ENCODE data around the gene FAM193A.
"Not testable (repeated sequence)": the region's sequence is repeated elsewhere in the genome, so short reads cannot be mapped to it uniquely, and the experiment has no call there.

The FAM193A gene

GRCh38 chr4:2733001-2733843, 196.8 kb downstream of the FAM193A start:
- no peak for DNase-seq

- no peak for DNase-seq
Measured at GRCh38 chr4:2733844-2734574, 197.6 kb downstream of the FAM193A start.

- no peak for DNase-seq
Measured at GRCh38 chr4:2734612-2735011, 198.2 kb downstream of the FAM193A start.

GRCh38 chr4:2735869-2736268, 199.4 kb downstream of the FAM193A start:
- DNase-seq = no peak

DNA sequence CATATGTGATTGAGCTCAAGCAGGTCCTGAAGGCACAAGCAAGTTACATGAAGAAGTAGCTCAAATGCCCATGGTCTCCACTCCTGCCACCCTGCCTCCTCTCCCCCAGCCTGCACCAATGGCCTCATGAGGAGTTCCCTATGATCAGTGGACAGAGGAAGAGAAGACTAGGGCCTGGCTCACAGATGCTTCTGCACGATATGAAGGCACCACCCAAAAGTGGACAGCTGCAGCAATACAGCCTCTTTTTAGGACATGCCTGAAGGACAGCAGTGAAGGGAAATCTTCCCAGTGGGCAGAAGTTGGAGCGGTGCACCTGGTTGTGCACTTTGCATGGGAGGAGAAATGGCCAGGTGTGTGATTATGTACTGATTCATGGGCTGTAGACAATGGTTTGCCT, 201.8 kb downstream of the FAM193A start:
- not testable (repeated sequence) for DNase-seq

DNA sequence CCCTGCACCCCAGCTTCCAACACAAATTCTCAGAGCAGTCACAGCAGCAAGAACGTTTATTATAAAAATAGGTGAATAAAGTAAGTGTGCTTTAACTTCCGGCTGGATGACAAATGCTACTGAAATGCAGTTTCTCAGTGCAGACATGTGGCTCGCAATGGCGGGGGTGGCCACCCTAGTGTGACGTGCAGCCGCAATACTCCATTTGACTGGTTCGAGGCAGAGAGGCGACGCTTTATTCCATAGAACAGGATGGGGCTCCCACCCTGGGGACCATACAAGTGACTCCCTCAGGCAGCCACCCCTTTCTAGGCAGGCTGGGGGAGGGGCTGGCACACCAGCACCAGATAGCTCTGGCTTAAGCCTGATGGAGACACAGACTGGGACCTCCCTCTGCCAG, 205.2 kb downstream of the FAM193A start:
- DNase-seq = no peak

DNA sequence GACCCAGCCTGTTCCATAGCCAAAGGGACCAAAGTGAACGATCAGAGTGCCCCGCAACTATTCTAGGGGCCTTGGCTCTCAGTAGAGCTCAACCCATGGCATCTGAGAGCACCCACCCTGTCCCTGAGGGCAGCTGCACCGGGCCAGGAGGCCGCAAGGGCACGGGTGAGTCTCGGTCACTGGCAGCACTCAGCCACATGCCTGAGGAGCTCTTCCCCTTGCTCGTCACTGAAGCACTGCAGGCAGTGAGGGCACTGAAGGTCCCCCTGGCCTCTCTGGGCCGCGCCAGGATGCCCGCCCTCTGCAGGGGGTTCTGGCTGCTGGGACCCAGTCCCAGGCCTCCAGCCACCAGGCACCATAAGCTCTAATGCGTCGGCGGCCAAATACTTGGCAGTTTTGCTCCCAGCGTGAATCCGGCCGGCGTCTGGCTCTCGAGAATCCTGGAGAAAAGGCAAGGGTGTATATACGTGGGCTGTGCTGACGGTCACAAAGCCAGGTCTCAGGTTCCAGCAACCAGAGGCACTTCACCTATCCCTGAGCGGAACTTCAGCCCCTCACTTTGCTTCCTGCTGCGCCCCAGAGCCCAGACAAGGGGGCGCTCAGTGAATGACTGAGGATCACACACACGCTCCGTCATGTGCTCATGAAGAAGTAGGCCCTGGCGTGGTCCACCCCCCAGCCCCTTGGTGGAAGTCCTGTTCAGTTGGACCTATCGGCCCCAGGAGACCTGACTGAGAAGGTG, 205.8 kb downstream of the FAM193A start:
- no peak for DNase-seq

- DNase-seq = no peak
Measured at GRCh38 chr4:2742823-2743517, 206.5 kb downstream of the FAM193A start.

GRCh38 chr4:2743518-2744445, 207.3 kb downstream of the FAM193A start:
- no peak for DNase-seq

GRCh38 chr4:2744576-2745270, 208.3 kb downstream of the FAM193A start:
- DNase-seq = no peak

DNA sequence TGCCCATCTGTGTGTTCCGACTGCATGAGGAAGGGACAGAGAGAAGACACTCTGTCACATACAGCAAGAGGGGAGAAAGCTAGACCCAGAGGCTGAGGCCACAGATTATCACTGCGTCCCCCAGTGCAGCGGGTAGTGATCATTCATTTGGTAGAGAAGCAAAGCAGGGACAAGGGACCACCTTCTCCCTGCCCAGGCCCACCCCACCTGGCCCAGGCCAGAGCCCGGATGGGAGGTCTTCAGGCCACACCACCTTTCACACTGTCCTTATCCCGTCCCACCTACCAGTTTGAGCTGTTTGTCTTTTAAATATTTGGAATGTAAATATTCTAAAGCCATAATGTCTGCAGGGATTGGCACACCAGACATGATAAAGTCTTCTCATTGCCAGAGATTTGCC, 209.1 kb downstream of the FAM193A start:
- no peak for DNase-seq

GRCh38 chr4:2745981-2746806, 209.7 kb downstream of the FAM193A start:
- DNase-seq = peak; percentile 30 to 68 (median 54)

- no peak for DNase-seq
Measured at GRCh38 chr4:2746891-2747695, 210.6 kb downstream of the FAM193A start.

- DNase-seq = no peak
Measured at GRCh38 chr4:2750719-2751605, 214.5 kb downstream of the FAM193A start.

DNA sequence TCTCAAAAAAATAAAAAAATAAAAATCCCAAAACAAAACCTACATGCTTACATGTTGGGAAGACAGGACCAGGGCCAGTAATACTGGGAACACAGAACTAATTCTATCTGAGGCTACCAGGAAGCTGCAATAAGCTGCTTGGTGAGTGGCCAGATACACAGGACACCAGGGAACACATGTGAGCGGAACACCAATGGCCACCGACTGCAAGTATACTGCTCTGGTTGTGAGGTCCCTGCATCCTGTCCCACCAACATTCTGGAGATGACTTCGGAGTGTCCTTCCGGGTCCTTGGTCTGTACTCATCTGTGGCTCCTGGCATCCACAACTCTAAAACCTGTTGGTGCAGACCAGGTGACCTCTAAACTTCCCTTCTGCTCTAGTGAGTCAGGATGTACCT, 217.0 kb downstream of the FAM193A start:
- DNase-seq = no peak

GRCh38 chr4:2754848-2755819, 218.7 kb downstream of the FAM193A start:
- DNase-seq = no peak
